ENCODE measurements around the gene LRP4. TPM values are rescaled to one million over a fixed set of nuclear protein-coding genes. Genes with fewer than 3 reads are reported as not detected.

Gene LRP4
- total and polyA plus RNA-seq, 2 of the 13 experiments (the other 11 are each of a cell fraction or from before 2014, with no cell fraction given) = 4.7 to 13.3 TPM

DNA sequence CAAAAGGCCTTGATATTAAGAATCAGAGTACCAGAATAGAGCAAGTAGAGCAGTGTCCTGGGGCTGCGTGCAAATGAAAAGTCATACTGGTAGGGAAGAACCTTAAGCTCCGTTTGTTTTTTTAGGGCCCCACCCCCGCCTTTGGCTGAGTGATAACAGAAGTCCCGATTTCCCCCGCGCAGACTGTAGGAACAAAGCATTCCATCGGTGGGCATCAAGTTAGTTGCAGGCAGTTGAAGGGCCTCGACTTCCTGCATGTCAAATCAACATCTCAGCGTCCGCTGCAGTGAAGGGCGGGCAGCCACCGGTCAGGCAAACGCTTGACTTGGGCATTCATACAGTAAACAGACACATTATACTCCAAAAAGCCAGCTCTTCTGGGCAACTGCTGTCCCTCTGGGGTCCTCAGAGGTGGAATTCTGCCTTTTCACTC is 11.7 kb downstream of the LRP4 start (continued):
- TF ChIP-seq, protein P1, sequence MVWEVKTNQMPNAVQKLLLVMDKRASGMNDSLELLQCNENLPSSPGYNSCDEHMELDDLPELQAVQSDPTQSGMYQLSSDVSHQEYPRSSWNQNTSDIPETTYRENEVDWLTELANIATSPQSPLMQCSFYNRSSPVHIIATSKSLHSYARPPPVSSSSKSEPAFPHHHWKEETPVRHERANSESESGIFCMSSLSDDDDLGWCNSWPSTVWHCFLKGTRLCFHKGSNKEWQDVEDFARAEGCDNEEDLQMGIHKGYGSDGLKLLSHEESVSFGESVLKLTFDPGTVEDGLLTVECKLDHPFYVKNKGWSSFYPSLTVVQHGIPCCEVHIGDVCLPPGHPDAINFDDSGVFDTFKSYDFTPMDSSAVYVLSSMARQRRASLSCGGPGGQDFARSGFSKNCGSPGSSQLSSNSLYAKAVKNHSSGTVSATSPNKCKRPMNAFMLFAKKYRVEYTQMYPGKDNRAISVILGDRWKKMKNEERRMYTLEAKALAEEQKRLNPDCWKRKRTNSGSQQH (CRISPR knock-in tag; IDR thresholded peaks at IDR 0.05; ENCODE audit: low read depth) = no peak
- TF ChIP-seq, protein P2, sequence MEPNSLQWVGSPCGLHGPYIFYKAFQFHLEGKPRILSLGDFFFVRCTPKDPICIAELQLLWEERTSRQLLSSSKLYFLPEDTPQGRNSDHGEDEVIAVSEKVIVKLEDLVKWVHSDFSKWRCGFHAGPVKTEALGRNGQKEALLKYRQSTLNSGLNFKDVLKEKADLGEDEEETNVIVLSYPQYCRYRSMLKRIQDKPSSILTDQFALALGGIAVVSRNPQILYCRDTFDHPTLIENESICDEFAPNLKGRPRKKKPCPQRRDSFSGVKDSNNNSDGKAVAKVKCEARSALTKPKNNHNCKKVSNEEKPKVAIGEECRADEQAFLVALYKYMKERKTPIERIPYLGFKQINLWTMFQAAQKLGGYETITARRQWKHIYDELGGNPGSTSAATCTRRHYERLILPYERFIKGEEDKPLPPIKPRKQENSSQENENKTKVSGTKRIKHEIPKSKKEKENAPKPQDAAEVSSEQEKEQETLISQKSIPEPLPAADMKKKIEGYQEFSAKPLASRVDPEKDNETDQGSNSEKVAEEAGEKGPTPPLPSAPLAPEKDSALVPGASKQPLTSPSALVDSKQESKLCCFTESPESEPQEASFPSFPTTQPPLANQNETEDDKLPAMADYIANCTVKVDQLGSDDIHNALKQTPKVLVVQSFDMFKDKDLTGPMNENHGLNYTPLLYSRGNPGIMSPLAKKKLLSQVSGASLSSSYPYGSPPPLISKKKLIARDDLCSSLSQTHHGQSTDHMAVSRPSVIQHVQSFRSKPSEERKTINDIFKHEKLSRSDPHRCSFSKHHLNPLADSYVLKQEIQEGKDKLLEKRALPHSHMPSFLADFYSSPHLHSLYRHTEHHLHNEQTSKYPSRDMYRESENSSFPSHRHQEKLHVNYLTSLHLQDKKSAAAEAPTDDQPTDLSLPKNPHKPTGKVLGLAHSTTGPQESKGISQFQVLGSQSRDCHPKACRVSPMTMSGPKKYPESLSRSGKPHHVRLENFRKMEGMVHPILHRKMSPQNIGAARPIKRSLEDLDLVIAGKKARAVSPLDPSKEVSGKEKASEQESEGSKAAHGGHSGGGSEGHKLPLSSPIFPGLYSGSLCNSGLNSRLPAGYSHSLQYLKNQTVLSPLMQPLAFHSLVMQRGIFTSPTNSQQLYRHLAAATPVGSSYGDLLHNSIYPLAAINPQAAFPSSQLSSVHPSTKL (CRISPR knock-in tag; IDR thresholded peaks at IDR 0.05) = no peak
- no peak for TF ChIP-seq TCF7L2 (IDR thresholded peaks at IDR 0.05; ENCODE audit: low read depth, low read length)
- no peak for TF ChIP-seq SP2 (CRISPR knock-in tag; IDR thresholded peaks at IDR 0.05)
- no peak for TF ChIP-seq ZNF430 (CRISPR knock-in tag; IDR thresholded peaks at IDR 0.05)
- TF ChIP-seq, protein P3, sequence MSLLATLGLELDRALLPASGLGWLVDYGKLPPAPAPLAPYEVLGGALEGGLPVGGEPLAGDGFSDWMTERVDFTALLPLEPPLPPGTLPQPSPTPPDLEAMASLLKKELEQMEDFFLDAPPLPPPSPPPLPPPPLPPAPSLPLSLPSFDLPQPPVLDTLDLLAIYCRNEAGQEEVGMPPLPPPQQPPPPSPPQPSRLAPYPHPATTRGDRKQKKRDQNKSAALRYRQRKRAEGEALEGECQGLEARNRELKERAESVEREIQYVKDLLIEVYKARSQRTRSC (CRISPR knock-in tag; IDR thresholded peaks at IDR 0.05; ENCODE audit: low read depth) = no peak
- TF ChIP-seq FOXA3 (CRISPR knock-in tag; IDR thresholded peaks at IDR 0.05) = no peak
- TF ChIP-seq ZNF556 (CRISPR knock-in tag; IDR thresholded peaks at IDR 0.05; ENCODE audit: borderline replicate concordance) = no peak
- no peak for TF ChIP-seq ZNF143 (CRISPR knock-in tag; IDR thresholded peaks at IDR 0.05)
- no peak for TF ChIP-seq YY1 (IDR thresholded peaks at IDR 0.05; ENCODE audit: insufficient read depth, insufficient replicate concordance, low read depth, low read length)

Data from HepG2 (cell line).